H1 (cell line): Measurements from ENCODE around the gene TTC32. TPM values are rescaled to one million over a fixed set of nuclear protein-coding genes. Genes with fewer than 3 reads are reported as not detected.

Experiments used
- ATF3 ChIP-seq: IDR thresholded peaks from 2 replicates; pipeline ENCODE4 v1.6.1; 2011; ENCODE audit warnings: low read depth, mild to moderate bottlenecking, low read length; ENCODE audit not compliant: insufficient read depth
- CHD1 ChIP-seq: IDR thresholded peaks from 2 replicates; pipeline ENCODE4 v1.6.1; 2012; ENCODE audit warnings: low read depth, low read length, improper control_type of control experiment
- CHD2 ChIP-seq: IDR thresholded peaks from 2 replicates; pipeline ENCODE4 v1.6.1; 2012; ENCODE audit warnings: low read length, improper control_type of control experiment
- E2F6 ChIP-seq: IDR thresholded peaks from 2 replicates; pipeline ENCODE4 v1.6.1; 2012; ENCODE audit warnings: inconsistent platforms
- EGR1 ChIP-seq: IDR thresholded peaks from 2 replicates; pipeline ENCODE4 v1.6.1; 2011; ENCODE audit warnings: low read depth, low read length, borderline replicate concordance
- EZH2 ChIP-seq: fragments of 200-600 bp; sonication (generic); IDR thresholded peaks from 2 replicates; pipeline ENCODE4 v1.7.1; 2012; ENCODE audit warnings: low read depth, mild to moderate bottlenecking, moderate library complexity, low read length, inconsistent platforms; ENCODE audit not compliant: severe bottlenecking
- GABPA ChIP-seq: IDR thresholded peaks from 2 replicates; pipeline ENCODE4 v1.6.1; 2011; ENCODE audit warnings: mild to moderate bottlenecking, low read length, moderate library complexity, borderline replicate concordance; ENCODE audit not compliant: insufficient read depth
- HDAC6 ChIP-seq: IDR thresholded peaks from one replicate; pipeline ENCODE4 v1.7.1; 2012; ENCODE audit warnings: low read depth, mild to moderate bottlenecking, inconsistent platforms, low read length, moderate library complexity
- JUND ChIP-seq: IDR thresholded peaks from 2 replicates; pipeline ENCODE4 v1.6.1; 2011; ENCODE audit warnings: mild to moderate bottlenecking, improper control_type of control experiment, low read length
- KDM4A ChIP-seq: IDR thresholded peaks from one replicate; pipeline ENCODE4 v1.7.1; 2012; ENCODE audit warnings: low read depth, mild to moderate bottlenecking, moderate library complexity, low read length, inconsistent platforms; ENCODE audit not compliant: severe bottlenecking
- MAX ChIP-seq: IDR thresholded peaks from 2 replicates; pipeline ENCODE4 v1.6.1; 2012; ENCODE audit warnings: inconsistent platforms
- NRF1 ChIP-seq: IDR thresholded peaks from 2 replicates; pipeline ENCODE4 v1.6.1; 2011; ENCODE audit warnings: mild to moderate bottlenecking, low read depth, low read length, improper control_type of control experiment
- RBBP5 ChIP-seq: IDR thresholded peaks from 2 replicates; pipeline ENCODE4 v1.7.1; 2012; ENCODE audit warnings: low read depth, mild to moderate bottlenecking, inconsistent platforms, low read length, moderate library complexity, borderline replicate concordance
- RNF2 ChIP-seq: fragments of 200-900, 300-1000 bp; sonication (generic); IDR thresholded peaks from 2 replicates; pipeline ENCODE4 v1.7.1; 2016; ENCODE audit warnings: borderline replicate concordance, low read depth, mild to moderate bottlenecking, antibody characterized with exemption, low read length; ENCODE audit not compliant: poor library complexity, severe bottlenecking; ENCODE audit errors: missing control alignments
- SIX5 ChIP-seq: IDR thresholded peaks from 2 replicates; pipeline ENCODE4 v1.6.1; 2011; ENCODE audit warnings: mild to moderate bottlenecking, low read depth, low read length
- SP4 ChIP-seq: IDR thresholded peaks from 2 replicates; pipeline ENCODE4 v1.6.1; 2012; ENCODE audit warnings: low read length, inconsistent platforms
- SUZ12 ChIP-seq: fragments of 200-600 bp; sonication (generic); IDR thresholded peaks from 2 replicates; pipeline ENCODE4 v1.6.1; 2012; ENCODE audit warnings: mild to moderate bottlenecking, inconsistent platforms, low read length, moderate library complexity, mixed read lengths
- TAF1 ChIP-seq: IDR thresholded peaks from 2 replicates; pipeline ENCODE4 v1.6.1; 2011; ENCODE audit warnings: mild to moderate bottlenecking, low read depth, low read length
- TAF7 ChIP-seq: optimal IDR thresholded peaks from 2 replicates; pipeline ENCODE3; 2011; ENCODE audit warnings: low read depth, mild to moderate bottlenecking, inconsistent platforms, low read length, moderate library complexity, borderline replicate concordance
- TBP ChIP-seq: IDR thresholded peaks from 2 replicates; pipeline ENCODE4 v1.6.1; 2011; ENCODE audit warnings: low read depth, low read length, improper control_type of control experiment
- YY1 ChIP-seq: IDR thresholded peaks from 2 replicates; pipeline ENCODE4 v1.6.1; 2011; ENCODE audit warnings: low read depth, mild to moderate bottlenecking, low read length
- polyA plus RNA-seq, 7 experiments: library from polyadenylated mRNA; depleted of rRNA in 3 of 7; stranded (reverse) in 5 of 7; unstranded in 2 of 7; fragments of >200 nt in 5 of 7; fragments of 200-250 nt in 2 of 7; gene quantifications; 1 replicate in 5 of 7; 2 replicates in 1 of 7; 4 replicates in 1 of 7; pipeline versions ENCODE4 v1.2.1 to v1.2.3, GENCODE V29; 2011 to 2013; ENCODE audit warnings: missing spikeins in 2 of 7, mixed read lengths in 2 of 7
- total RNA-seq: library from RNA; stranded (reverse); fragmentation: NEBNext Ultra II Directional; extraction: Animal tissue kit (Norgen Biotek cat#: 25700); gene quantifications from 2 replicates; pipeline ENCODE4 v1.2.1, GENCODE V29; 2021

TTC32 gene
- total and polyA plus RNA-seq, 2 of the 8 experiments (the other 6 are each of a cell fraction or from before 2014, with no cell fraction given): 6.8 to 8.7 TPM

DNA sequence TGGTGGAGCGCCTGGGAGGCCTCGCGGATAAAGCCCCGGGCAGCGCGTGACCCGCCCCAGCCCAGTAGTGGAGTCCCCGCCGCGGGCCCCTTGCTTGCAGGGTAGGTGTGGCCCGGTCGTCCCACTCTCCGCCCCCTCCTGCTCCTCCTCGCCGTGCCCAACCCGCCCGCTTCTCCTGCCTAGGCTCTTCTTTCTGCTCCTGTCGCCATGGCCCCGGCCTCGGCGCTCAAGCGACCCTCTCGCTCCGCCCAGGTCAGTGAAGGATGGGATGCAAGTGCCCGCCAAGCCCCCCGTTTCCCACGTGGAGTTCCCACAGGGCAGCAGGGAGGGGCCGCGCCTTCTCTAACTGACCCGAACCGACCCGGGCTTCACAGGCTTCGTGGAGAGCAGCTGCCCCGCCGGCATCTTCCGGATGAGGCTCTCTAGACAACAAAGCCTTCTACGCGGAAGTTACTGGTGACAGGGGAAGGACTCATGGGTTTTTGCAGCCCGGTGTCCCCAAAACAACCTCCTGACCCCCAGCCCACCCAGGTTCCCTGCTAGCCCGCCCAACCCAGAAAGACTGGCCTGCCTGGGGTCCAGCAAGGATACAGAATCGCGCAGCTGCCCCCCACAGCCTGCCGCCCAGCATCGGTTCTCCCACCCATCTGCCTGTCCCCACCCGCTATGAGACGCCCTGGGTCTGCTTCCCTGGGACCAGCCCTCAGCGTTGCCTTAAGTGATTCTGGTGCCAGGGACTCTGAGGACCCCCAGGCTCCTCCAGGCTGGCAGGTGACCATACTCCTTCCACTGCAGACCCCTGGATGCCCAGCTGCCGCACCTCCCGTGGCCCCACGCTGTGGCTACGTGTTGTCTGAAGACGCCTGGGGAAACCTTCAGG lies 32.8 kb downstream of the TTC32 start (continued):
- TF ChIP-seq RBBP5 (0 out of 2 replicates have a peak, but pooled peaks have one; percentile 61), YY1 (no peak), RNF2 (no peak), GABPA (no peak), HDAC6 (no peak), TAF7 (no peak), JUND (no peak), E2F6 (no peak), KDM4A (peak; percentile 94), ATF3 (no peak), SUZ12 (peak; percentile 51), TAF1 (0 out of 2 replicates have a peak, but pooled peaks have one; percentile 48), MAX (peak; percentile 44), EGR1 (no peak), SIX5 (no peak), CHD1 (no peak), EZH2 (no peak), TBP (peak; percentile 9; the same call in 1 of the 2 replicates), NRF1 (no peak), CHD2 (no peak), SP4 (no peak)
